HG03039 (cell line): Measurements from ENCODE around the gene TMEM134.
"Not testable (repeated sequence)": the region's sequence is repeated elsewhere in the genome, so short reads cannot be mapped to it uniquely, and the experiment has no call there.

Source experiments
- ATAC-seq: cut with Tn5 transposase; IDR thresholded peaks from one replicate; pipeline ENCODE4 v1.9.1; 2021; ENCODE audit warnings: mild to moderate bottlenecking, moderate library complexity; ENCODE audit not compliant: unreplicated experiment

Gene TMEM134

DNA sequence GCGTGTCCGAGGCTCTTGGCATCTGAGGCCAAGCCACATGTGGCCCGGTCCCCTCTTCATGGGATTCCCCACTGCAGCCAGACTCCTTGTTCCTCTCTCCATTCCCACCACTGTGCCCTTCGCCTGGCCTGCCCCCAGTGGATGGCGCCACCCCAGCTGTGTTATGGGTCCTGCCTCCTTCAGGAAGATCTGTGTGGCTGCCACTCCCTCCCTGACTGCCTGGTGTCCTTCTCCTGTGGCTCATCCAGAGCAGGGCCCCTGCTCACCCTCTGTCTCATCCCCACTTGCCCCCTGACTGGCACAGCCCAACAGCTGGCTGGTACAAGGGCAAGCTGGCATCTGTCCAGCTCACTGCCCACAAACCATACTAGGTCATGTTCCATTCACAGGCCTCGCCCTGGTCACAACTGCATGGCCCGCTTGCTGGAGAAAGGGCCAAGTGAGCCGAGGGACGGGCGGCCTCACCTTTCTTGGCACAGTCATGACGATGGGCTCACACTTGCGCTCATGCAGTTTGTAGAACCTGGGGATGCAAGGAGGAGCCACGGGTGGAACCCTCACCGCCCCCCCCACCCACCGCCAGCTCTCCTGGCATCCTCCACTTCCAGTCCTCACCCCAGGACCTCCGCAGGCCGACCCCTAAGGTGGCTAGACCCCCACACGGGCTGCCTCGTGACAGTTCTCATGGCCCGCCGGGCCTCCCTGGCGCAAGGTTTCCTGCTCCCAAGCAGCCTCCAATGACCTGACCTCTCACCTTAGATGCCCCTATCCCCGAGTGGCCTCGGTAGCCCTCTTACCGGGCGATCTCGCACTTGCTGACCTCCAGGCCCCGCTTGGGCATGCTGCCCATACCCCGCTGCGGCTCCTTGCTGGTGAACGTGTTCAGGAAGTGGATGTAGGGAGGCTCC lies 29.5 kb downstream of the TMEM134 start:
- ATAC-seq = no peak

- ATAC-seq = no peak
These were observed 30.7 kb downstream of the TMEM134 start for GRCh38 chr11:67438158-67438902.

DNA sequence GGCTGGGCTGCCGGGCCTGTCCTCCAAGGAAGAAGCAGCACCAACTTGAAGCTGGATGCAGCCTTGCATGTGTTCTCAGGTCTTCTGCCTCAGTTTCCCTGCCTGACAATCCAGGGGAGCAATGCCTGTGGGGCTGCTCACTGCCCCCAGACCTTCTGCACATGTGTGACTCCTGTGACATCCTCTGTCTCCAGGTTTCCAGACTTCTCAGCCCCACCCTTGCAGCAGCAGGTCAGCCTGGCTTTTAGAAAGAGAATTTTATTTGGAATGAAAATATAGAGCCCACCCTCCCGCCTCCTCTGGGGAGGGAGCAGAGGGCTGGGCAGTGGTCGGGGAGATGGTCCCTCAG lies 31.3 kb downstream of the TMEM134 start:
- ATAC-seq = no peak

GRCh38 chr11:67437082-67437808 lies 31.8 kb downstream of the TMEM134 start, which contains the start of gene PTPRCAP:
Gene PTPRCAP, minus strand, starts transcription at chr11:67437682. Its CDS starts 63 bp downstream, at chr11:67437619.
- ATAC-seq = no peak

DNA sequence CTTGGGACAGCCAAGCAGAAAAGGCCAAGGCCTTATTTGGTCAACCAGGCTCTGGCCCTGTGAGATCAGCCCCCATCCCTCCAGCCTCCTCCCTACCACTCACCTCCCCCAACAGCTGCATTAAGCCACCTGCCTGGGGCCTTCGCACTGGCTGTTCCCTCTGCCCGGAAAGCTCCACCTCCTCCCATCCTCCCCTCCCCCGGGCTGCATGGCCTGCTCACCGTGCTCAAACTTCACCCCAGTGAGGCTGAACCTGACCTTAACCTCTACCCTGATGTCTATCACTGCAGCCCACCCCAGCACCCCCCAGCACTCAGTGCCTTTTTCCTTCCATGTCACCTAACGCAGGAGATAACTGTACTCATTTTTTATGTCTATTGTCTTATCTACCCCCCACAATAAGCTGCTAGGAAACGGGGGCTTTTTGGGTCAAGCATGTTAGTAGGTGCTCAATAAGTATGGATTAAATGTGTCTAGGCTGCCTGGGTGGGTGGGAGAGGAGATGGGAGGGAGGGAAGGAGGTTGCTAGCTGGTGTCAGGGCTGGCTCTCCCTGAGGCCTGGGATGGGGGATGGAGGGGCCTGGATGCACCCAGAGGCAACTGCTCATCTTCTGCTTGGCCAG lies 32.5 kb downstream of the TMEM134 start:
- ATAC-seq = no peak

DNA sequence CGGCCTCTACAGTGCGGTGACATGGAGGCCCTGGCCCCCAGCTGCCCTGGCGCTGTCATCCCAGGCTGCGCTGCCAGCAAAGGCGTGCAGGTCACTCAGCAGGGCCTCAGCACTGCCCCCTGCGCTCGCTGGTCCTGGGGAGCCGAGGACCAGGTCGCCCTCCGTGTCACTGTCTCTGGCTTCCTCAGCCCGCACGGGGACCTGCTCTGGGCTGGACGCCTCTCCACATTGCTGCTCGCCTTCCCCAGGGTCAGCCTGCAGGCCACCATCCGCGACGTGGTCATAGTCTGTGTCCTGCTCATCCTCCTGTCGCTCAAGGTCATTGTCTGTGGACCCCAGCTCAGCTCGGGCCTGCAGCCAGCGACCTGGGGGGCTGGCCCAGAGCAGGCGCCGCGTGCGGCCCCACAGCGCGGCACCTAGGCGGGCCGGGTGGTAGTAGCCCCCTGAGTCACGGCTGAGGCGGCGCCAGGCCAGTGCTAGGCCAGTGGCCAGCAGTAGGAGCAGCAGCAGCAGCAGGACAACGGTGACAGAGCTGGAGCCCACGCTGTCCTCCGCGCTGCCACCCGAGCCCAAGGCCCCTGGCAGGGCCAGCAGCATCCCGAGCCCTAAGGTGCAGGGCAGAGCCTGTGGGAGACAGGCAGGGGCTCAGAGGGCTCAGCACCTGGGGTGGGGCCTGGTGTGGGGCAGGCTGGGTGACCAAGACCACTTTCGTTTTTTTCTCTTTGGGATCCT lies 33.2 kb downstream of the TMEM134 start:
- no peak for ATAC-seq

DNA sequence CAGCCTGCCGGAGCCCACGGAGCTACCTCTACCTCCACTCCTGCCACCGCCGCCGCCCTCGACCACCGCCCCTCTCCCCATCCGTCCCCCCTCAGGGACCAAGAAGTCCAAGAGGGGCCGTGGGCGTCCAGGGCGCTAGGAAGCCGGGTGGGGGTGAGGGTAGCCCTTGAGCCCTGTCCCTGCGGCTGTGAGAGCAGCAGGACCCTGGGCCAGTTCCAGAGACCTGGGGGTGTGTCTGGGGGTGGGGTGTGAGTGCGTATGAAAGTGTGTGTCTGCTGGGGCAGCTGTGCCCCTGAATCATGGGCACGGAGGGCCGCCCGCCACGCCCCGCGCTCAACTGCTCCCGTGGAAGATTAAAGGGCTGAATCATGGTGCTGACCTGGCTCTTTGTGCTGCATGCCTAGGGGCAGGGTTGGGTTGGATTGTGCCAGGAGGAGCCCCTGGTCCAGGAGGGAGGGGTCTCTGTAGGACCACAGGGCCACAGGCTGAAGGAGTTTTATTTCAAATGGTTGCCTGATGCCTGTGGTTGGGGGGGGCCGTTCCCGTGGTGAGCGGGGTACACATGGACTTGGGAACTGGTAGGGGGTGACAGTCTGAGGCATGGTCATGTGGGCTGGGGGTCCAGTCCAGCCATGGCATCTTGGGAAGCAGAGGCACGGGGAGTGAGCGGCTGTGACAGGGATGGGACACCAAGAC lies 33.9 kb downstream of the TMEM134 start:
- no peak for ATAC-seq

DNA sequence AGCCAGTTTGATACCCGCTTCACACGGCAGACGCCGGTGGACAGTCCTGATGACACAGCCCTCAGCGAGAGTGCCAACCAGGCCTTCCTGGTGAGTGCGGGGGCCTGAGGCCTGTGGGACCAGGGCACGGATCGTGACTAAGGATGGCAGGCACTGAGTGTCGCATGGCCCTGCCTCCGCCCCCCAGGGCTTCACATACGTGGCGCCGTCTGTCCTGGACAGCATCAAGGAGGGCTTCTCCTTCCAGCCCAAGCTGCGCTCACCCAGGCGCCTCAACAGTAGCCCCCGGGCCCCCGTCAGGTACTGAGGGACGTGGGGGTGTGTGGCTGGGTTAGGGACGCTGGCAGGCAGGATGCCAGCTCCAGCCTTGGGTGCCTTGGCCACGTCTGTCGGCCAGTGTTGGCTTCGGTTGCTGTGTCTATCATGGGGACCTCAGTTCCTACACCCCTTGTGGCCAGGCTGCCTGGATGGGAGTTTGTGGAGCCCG lies 34.6 kb downstream of the TMEM134 start:
- ATAC-seq = no peak

- ATAC-seq = no peak
These were observed 35.3 kb downstream of the TMEM134 start for GRCh38 chr11:67433536-67434394.

- ATAC-seq = no peak
These were observed 36.2 kb downstream of the TMEM134 start for GRCh38 chr11:67432655-67433349.

DNA sequence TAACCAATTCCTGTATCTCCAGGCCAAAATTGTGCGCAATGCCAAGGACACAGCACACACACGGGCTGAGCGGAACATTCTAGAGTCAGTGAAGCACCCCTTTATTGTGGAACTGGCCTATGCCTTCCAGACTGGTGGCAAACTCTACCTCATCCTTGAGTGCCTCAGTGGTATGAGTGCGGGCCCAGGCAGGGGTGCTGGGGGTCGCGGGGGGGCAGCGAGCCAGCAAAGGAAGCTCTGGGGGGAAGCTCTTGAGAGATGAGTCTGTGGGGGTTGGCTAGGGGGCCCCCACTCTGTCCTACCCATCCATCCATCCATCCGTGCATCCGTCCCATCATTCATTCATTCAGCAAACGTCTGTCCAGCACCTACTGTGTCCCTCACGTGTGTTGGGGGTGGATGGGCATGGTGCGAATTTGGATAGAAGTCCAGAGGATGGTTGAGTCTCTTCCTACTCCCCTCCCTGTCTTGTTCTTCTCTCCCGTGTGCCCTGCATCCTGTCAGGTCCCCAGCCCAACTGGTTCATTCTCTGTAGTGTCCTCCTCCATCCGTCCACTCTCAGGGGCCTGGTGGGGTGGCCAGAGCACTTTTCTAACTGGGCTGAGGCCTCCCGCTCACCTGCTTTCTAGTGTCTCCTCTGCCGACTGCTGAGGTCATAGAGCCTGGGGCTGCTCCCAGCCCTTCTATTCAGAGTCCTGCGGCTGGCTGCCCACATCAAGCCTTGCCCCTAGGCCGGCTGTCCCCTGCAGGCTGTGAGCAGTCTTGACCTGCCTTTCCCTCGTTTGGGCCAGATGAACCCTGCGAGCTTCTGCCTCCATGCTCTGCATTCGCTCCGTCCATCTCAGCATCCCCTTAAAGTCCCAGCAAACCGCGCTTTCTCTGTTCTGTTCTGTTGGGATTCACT lies 37.5 kb downstream of the TMEM134 start:
- no peak for ATAC-seq

DNA sequence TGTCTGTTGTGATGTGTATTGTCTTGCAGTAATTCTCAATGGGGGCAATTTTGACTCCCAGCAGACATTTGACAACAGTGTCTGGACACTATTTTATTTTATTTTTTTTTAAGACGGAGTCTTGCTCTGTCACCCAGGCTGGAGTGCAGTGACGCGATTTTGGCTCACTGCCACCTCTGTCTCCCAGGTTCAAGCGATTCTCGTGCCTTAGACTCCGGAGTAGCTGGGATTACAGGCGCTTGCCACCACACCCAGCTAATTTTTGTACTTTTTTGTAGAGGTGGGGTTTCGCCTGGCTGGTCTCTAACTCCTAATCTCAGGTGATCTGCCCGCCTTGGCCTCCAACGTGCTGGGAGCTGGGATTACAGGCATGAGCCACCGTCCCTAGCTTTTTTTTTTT lies 39.3 kb downstream of the TMEM134 start:
- no peak for ATAC-seq

GRCh38 chr11:67429038-67429668 lies 39.9 kb downstream of the TMEM134 start:
- ATAC-seq = no peak

- ATAC-seq = peak; percentile 69
These were observed 40.7 kb downstream of the TMEM134 start, which contains the start of gene RPS6KB2 for GRCh38 chr11:67428052-67429001. Gene RPS6KB2, plus strand, starts transcription at chr11:67428494. Its CDS starts 52 bp downstream, at chr11:67428546.

- ATAC-seq = not testable (repeated sequence)
These were observed 41.6 kb downstream of the TMEM134 start for GRCh38 chr11:67427364-67427859.
